NCI-H524 treated with DMSO at 0.1 percent for 48 hours (cell line): ENCODE results near the gene RPS6KB2.

Experiments
- DNase-seq: peaks from one replicate; lab custom pipeline; 2025; lab: John Stamatoyannopoulos, UW

Gene RPS6KB2

GRCh38 chr11:67428052-67429001 lies at the start of gene RPS6KB2:
Gene RPS6KB2, plus strand, starts transcription at chr11:67428494. Its CDS starts 52 bp downstream, at chr11:67428546.
- DNase-seq = peak; percentile 73

- DNase-seq = no peak
Measured at GRCh38 chr11:67378544-67378943, 49.8 kb upstream of the RPS6KB2 start.

GRCh38 chr11:67379061-67380058 lies 48.9 kb upstream of the RPS6KB2 start:
- no peak for DNase-seq

GRCh38 chr11:67381244-67381972 lies 46.9 kb upstream of the RPS6KB2 start:
- no peak for DNase-seq

GRCh38 chr11:67382276-67383136 lies 45.8 kb upstream of the RPS6KB2 start:
- DNase-seq = no peak

- DNase-seq = no peak
Measured at GRCh38 chr11:67384851-67385366, 43.4 kb upstream of the RPS6KB2 start.

- no peak for DNase-seq
Measured at GRCh38 chr11:67387069-67387468, 41.2 kb upstream of the RPS6KB2 start.

GRCh38 chr11:67387518-67387917 lies 40.8 kb upstream of the RPS6KB2 start:
- no peak for DNase-seq

GRCh38 chr11:67389477-67389876 lies 38.8 kb upstream of the RPS6KB2 start:
- DNase-seq = no peak

GRCh38 chr11:67390947-67391303 lies 37.4 kb upstream of the RPS6KB2 start:
- no peak for DNase-seq

GRCh38 chr11:67391304-67392182 lies 36.8 kb upstream of the RPS6KB2 start, which contains the start of gene RAD9A:
Gene RAD9A, plus strand, starts transcription at chr11:67391986. Its CDS starts 59 bp downstream, at chr11:67392045.
- DNase-seq = peak; percentile 22

GRCh38 chr11:67392183-67392715 lies 36.0 kb upstream of the RPS6KB2 start:
- no peak for DNase-seq

GRCh38 chr11:67393437-67393836 lies 34.9 kb upstream of the RPS6KB2 start:
- DNase-seq = no peak

- no peak for DNase-seq
Measured at GRCh38 chr11:67393990-67394389, 34.3 kb upstream of the RPS6KB2 start.

GRCh38 chr11:67395555-67396258 lies 32.6 kb upstream of the RPS6KB2 start:
- no peak for DNase-seq

- DNase-seq = no peak
Measured at GRCh38 chr11:67396259-67396581, 32.1 kb upstream of the RPS6KB2 start.

GRCh38 chr11:67396587-67397389 lies 31.5 kb upstream of the RPS6KB2 start:
- DNase-seq = no peak

GRCh38 chr11:67397536-67397935 lies 30.8 kb upstream of the RPS6KB2 start:
- DNase-seq = no peak
